ENCODE measurements around the gene AVEN.

AVEN gene

DNA sequence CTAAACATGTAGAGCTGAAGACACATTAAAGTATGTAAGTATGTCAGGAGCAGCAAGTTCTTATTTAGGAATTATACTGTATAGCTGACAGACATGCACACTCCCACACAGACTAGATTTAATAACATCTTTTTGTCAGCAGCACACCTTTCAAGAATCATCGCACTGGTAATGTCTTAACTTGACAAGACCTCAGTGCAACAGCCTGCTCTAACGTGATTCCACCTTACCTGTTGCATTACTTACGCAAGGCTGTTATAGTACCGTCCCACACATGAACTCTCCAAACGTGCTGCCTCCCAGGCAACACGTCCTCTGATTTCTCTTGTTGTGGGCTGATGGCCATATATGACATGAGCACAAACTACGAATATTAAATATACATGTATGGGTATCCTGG lies 58.8 kb downstream of the AVEN start:
- DNase-seq = no peak

DNA sequence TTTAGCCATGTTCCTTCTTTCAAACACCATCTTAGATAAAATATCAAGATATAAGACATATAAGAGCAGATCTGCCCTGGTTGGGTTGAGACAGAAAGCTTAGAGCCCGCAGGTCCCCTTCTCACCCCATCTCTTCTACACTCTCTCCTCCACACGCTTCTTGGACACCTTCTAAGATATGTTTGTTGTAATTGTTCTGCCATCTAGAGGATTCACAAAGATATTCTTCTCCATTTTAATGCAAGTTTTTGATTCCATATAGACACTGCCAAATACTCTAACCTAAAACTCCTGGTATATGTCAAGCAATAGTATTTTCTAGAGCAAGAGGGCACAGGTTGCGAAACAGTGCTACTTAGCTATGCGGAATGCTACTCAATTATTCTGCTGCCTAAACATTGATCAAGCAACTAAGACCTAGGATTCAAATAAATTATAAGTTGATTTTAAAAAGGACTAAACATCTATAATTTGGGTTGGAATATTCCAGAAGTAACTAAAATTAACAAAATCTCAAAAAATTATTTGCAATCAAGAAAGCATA lies 63.9 kb downstream of the AVEN start:
- DNase-seq = no peak

DNA sequence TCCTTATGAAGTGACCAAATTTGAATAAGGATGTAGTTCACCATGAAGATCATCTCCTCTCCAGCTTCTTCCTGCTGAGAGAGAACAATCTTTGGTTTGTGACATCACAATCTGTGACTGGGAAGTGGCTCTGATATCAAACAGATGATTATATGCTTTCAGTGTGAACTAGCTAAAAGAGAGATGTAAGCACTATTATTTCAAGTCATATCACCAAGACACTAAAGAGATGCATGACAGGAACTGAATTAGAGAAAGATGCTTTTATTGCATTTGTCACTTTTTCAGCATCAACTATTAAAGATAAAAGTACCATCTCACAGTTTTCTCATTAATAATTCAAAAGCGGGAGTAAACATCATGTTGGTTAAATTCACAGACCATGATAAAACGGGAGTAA lies 67.2 kb downstream of the AVEN start:
- DNase-seq = no peak

DNA sequence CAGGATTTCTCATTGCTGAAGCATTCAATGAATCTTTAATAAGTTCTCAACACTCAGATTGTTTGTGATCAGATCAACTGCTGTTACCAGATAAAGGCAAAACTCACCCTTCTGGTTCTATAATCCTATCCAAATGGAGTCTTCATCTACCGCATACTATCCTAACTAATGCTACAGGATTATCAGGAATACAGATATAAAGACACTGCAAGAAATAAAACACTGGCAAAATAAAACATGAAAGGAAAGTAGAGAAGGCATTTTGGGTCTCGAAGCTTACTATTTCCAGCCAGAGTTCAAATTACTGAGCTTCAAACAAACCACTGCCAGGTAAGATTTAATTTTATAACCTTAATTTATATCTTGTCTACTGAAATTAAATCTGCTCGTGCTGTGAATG lies 70.2 kb downstream of the AVEN start:
- no peak for DNase-seq

DNA sequence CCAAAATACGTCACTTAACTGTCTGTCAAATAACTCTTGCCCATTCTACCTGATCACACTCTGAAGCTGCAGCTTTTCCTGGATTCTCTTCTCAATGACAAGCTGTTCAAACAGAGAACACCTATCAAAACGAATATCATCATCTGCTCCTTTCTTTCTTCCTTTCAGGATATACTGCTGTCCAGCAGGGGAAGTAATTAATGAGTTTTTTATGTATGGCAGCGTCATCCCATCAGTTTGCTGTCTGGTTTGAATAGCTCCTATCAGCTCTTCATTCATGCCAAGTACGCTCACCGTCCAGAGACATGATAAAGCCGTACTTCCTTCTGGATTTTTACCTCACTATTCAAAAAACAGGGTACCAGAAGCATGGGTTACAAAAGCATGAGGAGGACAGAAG lies 70.8 kb downstream of the AVEN start, which contains the start of gene CHRM5:
Gene CHRM5, plus strand, starts transcription at position 274 of the 400 bp plus-strand sequence. CDS start 94,221 bp downstream, outside the sequence.
- no peak for DNase-seq

DNA sequence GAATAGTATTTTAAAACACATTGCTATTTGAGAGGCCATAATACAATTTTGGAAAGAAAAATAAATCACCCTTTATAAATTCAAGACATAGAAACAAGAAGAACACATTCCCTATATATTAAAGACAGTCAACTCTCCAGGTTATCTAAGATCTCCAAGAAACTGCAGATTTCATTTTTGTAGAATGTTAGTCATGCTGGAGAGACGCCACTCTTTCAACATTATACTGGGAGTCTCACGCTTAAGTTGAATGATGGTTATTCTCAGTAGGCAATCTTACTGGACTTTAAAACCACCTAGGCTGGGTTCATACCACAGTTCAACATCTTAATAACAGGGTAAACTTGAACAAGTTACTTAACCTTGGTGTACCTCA lies 74.4 kb downstream of the AVEN start:
- DNase-seq = no peak

DNA sequence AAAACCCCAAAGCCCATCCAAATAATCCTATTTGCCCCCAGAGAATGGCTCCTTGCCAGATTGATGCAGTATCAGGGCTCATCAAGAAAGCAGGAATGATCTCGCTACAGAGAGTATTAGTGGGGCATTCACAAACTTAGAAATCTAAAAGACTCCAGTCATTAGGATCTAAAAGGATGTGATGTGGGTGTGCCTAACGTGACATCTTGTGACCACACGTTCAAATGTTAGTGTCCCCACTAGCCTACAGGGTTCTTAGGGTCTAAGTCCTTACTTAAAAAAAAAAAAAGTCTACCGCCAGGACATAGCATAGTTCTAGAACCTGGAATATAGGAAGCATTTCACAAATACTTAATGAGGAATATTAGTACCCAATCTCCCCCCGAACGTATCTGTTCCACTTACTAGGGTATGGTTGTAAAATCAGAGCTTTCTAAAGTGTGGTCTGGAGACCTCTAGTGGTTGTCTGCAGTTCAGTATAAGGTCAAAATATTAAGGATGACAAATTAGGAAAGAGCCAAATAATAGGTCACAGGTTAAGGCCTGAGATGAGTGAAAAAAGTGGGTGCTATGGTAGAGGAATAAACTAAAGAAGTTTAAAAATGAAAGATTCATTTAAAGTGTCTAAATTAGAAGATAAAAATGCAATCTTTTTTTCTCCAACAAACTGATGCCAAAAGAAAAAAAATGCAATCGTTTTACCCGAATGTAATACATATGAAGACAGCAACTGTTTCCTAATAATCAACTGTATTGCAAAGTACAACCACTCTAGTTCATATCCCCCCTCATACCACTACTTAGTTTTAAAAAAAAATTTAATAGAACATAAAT lies 75.0 kb downstream of the AVEN start:
- DNase-seq = no peak

DNA sequence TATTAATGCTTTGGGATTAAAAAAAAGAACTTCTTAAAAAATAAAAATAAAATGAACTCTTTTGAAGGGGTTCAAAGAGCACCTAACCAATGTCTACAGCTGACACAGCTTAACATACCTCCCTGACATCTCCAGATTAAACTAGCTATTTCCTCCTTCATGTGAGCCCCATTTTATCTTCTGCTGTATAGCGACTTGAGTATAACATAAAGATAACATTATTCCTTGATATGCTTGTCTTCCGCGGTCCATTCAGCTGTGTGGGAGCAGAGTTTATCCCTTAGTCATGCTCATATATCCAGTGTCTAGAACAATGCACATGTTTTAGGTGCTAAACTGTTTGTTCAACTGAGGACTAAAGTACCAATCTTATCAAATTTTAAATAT lies 78.5 kb downstream of the AVEN start:
- no peak for DNase-seq

DNA sequence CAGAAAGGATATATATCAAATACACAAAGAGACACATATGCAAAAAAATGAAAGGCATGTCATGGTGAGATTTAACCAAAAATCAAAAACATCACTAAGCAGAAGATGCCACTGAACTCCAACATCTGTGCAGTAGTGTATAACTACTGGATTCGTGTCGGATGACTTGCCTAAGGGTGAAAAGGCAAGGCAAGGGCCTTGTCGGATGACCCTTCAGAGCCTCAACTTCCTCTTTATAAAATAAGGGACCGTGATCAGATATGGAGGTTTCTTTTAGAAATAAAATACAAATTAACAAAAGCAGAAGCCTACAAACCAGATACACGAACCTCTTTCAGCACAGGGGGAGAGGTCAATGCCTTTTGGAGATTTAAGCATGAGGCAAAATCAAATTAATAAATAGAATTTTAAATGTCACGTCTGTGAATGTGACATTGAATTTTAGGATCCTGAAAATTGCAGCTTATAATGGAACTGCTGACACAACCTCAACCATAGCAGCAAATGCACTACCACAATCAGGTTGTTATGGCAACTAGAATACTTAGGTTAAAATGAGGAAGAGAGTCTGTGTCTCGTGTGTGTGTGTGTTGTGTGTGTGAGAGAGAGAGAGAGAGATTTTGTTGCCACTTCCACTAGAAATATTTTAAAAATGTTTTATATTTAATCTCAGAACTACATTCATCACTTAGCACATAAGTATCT lies 79.0 kb downstream of the AVEN start:
- no peak for DNase-seq

DNA sequence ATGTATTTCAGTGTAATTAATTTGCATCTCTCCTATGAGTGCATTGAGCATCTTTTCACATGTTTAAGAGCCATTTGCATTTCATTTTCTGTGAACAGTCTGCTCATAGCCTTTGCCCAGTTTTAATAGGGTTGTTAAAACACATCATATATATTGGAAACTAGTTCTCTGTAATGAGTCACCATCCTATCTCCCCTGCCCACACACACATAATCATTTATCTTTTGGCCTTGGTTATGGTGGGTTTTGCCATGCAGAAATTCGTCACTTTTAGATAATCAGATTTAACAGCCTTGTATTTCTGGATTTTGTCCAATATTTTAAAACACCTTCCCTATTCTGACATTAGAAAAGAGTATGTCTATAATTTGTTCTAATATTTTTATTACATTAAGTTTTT lies 82.6 kb downstream of the AVEN start:
- no peak for DNase-seq

DNA sequence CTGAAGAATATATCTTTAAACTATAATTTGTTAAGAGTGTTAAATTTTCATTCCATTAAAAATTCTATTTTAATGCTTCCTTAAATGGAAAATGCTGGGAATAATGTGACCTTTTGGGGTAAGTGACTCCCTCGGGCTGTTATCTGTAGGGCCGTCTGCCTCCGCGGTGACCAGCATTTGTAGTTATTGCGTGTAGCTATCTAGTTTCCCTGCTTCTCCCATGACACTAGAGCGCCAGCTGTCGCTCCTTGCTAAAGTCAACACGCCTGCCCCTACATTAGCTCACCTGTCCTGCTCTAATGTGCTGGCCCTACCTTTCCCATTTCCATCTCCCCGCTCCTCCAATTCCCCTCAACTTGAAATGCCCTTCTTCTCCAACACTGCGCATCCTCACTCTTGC lies 83.1 kb downstream of the AVEN start:
- DNase-seq = no peak

DNA sequence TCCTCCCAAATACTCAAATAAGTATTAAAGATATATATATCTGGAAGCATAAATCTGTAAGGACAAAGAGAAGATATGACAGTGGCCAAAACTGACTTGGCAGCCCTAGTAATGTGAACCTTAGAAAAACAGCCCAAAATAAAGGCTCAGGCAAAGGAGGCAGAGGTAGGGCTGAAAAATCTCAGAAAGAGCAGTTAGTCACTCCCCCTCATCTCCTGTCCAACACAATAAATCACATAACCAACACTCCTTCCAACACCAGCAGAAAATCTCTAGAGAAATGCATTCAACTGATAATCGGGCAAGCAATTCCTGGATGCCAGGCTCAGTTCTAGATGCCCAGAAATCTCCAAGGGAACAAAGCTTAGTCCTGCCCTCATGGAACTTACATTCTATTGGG lies 92.9 kb downstream of the AVEN start:
- DNase-seq = no peak

DNA sequence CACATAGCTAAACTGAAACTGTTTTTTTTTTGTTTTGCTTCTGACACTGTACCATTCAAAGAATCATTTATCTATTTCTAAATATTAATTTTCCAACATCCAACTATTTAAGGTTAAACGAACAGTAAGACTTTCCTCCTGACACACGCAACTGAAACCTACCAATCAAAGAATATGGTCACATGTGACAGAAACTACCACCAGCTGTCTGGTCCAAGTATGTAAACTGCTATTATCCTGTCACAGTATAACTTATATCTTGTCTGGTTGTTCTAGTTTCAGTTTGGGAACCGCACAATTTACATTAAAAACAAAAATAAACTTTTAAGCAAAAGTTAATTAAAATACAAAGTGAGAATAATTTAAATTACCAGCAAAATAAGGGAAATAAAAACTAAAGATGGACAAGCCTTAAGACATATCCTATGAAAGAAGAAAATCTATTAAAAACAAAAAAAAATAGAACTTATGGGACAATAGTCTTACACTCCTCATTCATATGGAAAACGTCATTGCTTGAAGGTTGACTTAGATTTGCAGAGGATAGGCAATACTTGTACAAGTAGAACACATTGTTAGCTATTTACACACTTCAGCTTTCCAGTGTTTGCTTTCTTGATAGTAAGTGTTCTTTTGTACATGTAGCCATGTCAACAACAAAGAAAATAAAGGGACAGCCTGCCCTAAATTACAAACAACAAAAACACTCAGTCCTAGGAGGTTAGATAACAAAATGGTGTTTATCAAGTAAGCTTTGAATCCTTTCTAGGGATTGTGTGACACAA lies 97.5 kb downstream of the AVEN start:
- no peak for DNase-seq

DNA sequence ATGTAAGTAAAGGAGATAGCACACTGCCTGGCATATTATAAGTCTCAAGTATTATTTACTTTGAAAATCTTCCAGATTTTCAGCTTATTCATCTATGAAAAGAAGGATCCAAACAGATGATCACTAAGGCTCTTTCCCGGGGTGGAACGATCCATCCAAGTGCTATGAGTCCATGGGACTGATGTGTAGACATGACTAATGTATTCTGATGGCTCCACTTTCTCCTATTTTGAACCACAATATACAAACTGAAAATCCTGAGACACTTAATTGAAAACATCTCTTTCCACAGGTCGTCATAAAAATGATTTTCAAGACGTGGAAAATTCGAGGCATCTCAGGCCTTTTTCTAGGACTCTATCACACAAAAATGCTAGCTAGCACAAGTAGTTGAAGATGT lies 104.1 kb downstream of the AVEN start:
- DNase-seq = no peak

DNA sequence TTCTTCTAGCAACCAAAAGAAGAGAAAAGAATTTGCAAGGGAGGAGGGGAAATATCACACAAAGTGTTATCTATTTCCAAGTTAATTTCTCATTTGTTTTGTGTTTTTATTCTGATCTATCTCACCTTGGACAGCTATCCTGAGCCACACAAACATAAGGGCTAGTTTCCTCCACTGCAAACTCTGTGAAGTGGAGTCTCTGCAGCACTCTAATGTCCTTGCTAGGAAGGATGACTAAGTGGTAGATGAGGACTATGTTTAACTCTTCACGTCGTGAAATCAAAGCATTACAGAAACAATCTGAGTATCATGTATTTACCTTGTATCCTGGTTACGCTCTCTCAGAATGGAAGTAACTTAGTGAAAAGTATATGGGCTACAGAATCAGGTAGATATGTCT lies 104.6 kb downstream of the AVEN start:
- DNase-seq = no peak

DNA sequence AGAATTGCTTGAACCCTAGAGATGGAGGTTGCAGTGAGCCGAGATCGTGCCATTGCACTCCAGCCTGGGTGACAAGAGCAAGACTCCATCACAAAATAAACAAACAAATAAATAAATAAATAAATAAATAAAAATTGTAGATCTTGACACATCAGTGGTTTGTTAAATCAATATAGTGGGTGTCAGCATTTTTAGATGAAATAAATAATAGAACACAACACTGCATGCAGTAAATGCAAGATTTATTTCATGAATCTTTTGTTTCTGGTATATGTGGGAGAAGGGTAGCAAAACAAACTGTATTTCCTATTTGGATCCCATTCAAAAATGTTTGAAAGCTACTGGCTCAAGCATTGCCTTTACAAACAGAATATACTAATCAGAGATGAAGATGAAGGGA lies 106.3 kb downstream of the AVEN start:
- no peak for DNase-seq

DNA sequence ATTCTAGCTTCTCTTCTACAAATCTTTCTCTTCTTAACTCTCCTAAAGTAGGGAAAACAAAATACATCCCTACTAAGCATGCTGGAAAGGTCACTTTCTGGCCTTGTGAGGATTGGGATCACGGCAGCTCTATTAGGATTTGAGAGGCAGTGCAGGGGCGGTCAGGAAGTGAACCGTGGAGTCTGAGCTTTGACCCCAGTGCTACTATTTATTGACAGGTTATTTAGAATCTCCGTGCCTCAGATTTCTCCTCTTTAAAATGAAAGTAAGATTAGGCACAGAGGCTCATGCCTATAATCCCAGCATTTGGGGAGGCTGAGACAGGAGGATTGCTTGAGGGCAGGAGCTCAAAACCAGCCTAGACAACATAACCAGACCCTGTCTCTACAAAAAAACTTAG lies 112.7 kb downstream of the AVEN start:
- no peak for DNase-seq

DNA sequence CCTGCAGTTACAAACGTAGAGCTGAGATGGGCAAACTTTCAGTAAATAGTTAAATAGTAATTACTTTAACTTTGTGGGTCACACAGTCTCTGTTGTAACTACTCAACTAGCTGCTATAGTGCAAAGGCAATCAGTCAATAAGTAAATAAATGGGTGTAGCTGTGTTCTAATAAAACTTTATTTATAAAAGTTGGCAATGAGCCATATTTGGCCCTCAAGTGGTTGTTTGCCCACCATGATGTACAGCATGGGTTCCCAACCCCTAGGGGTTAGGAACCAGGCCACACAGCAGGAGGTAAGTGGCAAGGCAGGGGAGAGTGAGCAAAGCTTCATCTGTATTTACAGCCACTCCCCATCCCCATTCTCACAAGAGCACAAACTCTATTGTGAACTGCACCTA lies 115.6 kb downstream of the AVEN start:
- no peak for DNase-seq

DNA sequence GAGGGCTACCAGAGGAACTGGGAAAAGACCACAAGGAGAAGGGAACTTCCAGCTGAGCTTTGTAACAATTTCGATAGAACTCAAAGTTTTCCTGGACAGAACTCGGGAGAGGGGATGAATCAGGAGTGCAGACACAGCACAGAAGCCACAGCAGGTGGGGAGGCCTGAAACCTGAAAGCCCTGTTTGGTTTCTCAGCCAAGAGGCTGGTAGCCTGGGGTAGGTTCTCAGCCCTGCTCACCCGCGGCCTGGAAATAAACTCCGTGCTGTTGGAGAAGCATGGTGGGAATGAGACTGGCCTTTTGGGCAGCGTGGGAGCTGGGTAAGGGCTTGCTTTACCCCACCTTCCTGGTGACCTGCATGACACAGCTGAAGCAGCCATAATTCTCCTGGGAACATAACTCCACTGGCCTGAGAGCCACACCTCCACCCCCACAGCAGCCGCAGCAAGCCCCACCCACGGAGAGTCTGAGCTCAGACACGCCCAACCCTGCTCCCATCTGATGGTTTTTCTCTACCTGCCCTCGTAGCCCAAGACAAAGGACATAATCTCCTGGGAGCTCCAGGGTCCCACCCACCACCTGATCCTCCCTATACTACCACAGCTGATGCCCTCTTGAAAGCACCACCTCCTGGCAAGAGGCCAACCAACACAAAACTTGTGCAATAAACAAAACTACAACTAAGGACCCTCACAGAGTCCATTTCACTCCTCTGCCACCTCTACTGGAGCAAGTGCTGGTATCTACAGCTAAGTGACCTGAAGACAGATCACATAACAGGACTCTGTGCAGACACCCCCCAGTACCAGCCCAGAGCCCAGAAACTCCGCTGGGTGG lies 123.2 kb downstream of the AVEN start:
- no peak for DNase-seq

DNA sequence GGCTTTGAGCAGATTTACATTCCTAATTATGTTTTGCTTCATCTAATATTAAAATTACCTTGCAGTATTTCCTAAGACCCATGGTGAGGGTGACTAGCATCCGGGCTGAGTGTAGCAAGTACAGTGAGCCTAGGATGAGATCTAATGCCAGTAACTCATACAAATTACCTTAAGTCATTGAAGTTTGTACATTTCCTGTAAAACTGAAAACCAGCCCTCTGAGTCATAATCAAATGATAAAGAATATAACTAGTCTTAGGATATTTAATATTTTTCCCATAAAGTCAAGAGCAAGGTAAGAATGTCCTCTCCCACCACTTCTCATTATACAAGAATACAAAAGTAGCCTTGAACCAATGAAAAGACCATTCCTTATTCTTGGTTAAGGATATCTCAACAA lies 125.5 kb downstream of the AVEN start:
- no peak for DNase-seq

DNA sequence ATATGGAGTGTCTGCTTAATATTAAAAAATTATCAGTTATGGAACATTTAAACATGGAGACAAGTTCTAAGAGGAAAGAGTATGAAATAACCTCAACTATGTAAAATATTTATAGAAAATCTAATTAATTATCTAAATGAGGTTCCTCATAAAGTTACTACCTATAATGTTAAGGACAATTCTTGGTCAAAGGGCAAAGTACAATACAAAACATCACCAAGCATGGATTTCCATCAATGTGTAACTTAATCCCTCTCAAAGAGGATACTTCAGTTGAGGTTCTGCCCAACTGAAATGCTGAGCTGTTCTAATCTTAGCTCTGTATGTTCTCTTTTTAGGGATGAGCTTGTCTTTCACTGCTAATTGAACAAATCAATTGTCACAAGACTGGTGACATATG lies 126.7 kb downstream of the AVEN start:
- DNase-seq = no peak

DNA sequence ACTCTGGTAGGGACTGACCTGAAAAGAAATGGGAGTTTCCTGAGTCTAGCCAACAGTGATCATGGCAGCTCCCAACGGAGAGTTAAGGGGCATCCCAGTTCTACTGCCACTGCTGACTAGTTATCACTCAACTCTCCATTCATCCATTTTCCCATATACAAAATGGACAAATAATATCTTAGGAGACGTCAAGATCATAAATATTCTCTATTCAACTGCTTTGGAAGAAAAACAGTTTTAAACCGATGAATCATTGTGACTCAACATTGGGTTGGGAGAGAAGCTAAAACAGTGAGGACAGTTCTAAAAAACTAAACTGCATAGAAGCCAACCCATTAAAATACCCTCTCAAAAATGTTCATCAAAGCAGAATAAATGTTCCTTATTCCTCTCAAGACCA lies 128.3 kb downstream of the AVEN start:
- DNase-seq = no peak

DNA sequence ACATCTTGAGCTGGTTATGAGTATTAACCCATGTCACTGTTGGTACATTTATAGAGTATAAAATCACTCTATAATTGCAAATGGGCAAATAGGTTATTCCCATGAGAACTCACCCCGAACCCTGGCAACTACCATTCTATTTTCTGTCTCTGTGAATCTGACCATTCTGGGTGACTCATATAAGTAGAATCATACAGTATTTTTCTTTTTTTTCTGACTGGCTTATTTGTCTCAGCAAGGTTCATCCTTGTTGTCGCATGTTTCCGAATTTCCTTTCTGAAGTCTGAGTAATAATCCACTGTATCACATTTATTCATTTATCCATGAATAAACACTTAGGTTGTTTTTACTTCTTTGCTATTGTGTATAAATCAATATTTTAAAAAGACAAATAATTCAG lies 130.6 kb downstream of the AVEN start:
- DNase-seq = no peak
